Loucy (cell line): Measurements from ENCODE around the gene UQCR11.

Source experiments
- H2AFZ ChIP-seq: fragments of 200-600 bp; sonication (generic); 2 replicates; pipeline ENCODE4 v1.6.0; 2016; ENCODE audit warnings: antibody characterized with exemption, mild to moderate bottlenecking, low read length, moderate library complexity
- H3F3A ChIP-seq: fragments of 200-600 bp; 2 replicates; pipeline ENCODE4 v1.6.0; 2016; ENCODE audit warnings: antibody characterized with exemption, low read depth, mild to moderate bottlenecking
- H3K27me3 ChIP-seq: fragments of 200-600 bp; sonication (generic); 2 replicates; pipeline ENCODE4 v1.6.1; 2014; ENCODE audit warnings: low read length, mild to moderate bottlenecking; ENCODE audit not compliant: insufficient read depth, poor library complexity, severe bottlenecking
- H3K36me3 ChIP-seq: fragments of 200-600 bp; sonication (generic); 2 replicates; pipeline ENCODE4 v1.6.1; 2016; ENCODE audit warnings: low read length; ENCODE audit not compliant: insufficient read depth
- H3K4me1 ChIP-seq: fragments of 200-600 bp; sonication (generic); 2 replicates; pipeline ENCODE4 v1.5.1; 2014; ENCODE audit warnings: low read length, mild to moderate bottlenecking; ENCODE audit not compliant: insufficient read depth, poor library complexity, severe bottlenecking
- H3K4me2 ChIP-seq: fragments of 200-600 bp; sonication (generic); 2 replicates; pipeline ENCODE4 v1.6.0; 2014; ENCODE audit warnings: antibody characterized with exemption, low read length, low read depth, mild to moderate bottlenecking; ENCODE audit not compliant: poor library complexity, severe bottlenecking
- H3K4me3 ChIP-seq: fragments of 200-600 bp; sonication (generic); 2 replicates; pipeline ENCODE4 v1.5.1; 2014; ENCODE audit warnings: low read length, mild to moderate bottlenecking, mixed read lengths; ENCODE audit not compliant: poor library complexity, severe bottlenecking
- H3K79me2 ChIP-seq: fragments of 200-600 bp; sonication (generic); 2 replicates; pipeline ENCODE4 v1.6.1; 2014; ENCODE audit warnings: low read length; ENCODE audit not compliant: insufficient read depth
- H3K9ac ChIP-seq: fragments of 200-600 bp; sonication (generic); 2 replicates; pipeline ENCODE4 v1.6.0; 2014; ENCODE audit warnings: mild to moderate bottlenecking, low read depth, low read length, moderate library complexity; ENCODE audit not compliant: poor library complexity, severe bottlenecking
- H3K9me2 ChIP-seq: fragments of 200-600 bp; sonication (generic); replicated peaks from 2 replicates; pipeline ENCODE4 v1.6.1; 2016; ENCODE audit warnings: low read depth, low read length, mixed read lengths
- H3K9me3 ChIP-seq: fragments of 200-600 bp; sonication (generic); 2 replicates; pipeline ENCODE4 v1.6.1; 2014; ENCODE audit warnings: mild to moderate bottlenecking, antibody characterized with exemption, low read length, low read depth; ENCODE audit not compliant: insufficient read depth
- H4K20me1 ChIP-seq: fragments of 200-600 bp; sonication (generic); 2 replicates; pipeline ENCODE4 v1.6.0; 2014; ENCODE audit warnings: antibody characterized with exemption, low read length, mild to moderate bottlenecking; ENCODE audit not compliant: insufficient read depth, poor library complexity, severe bottlenecking
- CTCF ChIP-seq: fragments of 200-600 bp; sonication (generic); conservative IDR thresholded peaks from 2 replicates; pipeline ENCODE4 v1.5.1; 2014; ENCODE audit warnings: mild to moderate bottlenecking, antibody characterized with exemption, low read length
- EZH2phosphoT487 ChIP-seq: fragments of 200-600 bp; IDR thresholded peaks from 2 replicates; pipeline ENCODE4 v1.6.1; 2018; ENCODE audit warnings: antibody characterized with exemption, mild to moderate bottlenecking, moderate library complexity, borderline replicate concordance

Gene UQCR11

GRCh38 chr19:1621021-1621420 lies 15.8 kb upstream of the UQCR11 start:
- H2AFZ ChIP-seq = no peak overlapping the region
- no peaks in the 10 kb centered on the region for H3K27me3 ChIP-seq
- no peaks in the 10 kb centered on the region for H3K79me2 ChIP-seq
- H3K9me3 ChIP-seq = no peaks in the 10 kb centered on the region
- no peak overlapping the region for H3K4me3 ChIP-seq
- no peaks in the 10 kb centered on the region for H3F3A ChIP-seq
- H3K9me2 ChIP-seq = no peaks in the 10 kb centered on the region
- H4K20me1 ChIP-seq = peaks cover 10% of the 10 kb centered on the region
- no peaks in the 10 kb centered on the region for H3K4me1 ChIP-seq
- H3K36me3 ChIP-seq = peaks cover 90% of the 10 kb centered on the region; the same call in 1 of the 2 replicates
- TF ChIP-seq EZH2phosphoT487 = no peak
- TF ChIP-seq CTCF = no peak
- H3K9ac ChIP-seq = no peak overlapping the region
- no peak overlapping the region for H3K4me2 ChIP-seq

- Histone ChIP-seq H2AFZ (no peak overlapping the region), H3K9me2 (no peaks in the 10 kb centered on the region), H3K4me3 (no peak overlapping the region), H3K9me3 (no peaks in the 10 kb centered on the region), H3K27me3 (no peaks in the 10 kb centered on the region), H3K79me2 (no peaks in the 10 kb centered on the region), H3K36me3 (peaks cover 92% of the 10 kb centered on the region; the same call in 1 of the 2 replicates), H3K4me2 (no peak overlapping the region), H4K20me1 (peaks cover 10% of the 10 kb centered on the region), H3K4me1 (no peaks in the 10 kb centered on the region), H3F3A (no peaks in the 10 kb centered on the region), H3K9ac (no peak overlapping the region)
- TF ChIP-seq EZH2phosphoT487 = no peak
- TF ChIP-seq CTCF = no peak
Observed at GRCh38 chr19:1620502-1620901, 15.2 kb upstream of the UQCR11 start.

- Histone ChIP-seq H2AFZ (no peak overlapping the region), H3K9ac (no peak overlapping the region), H4K20me1 (peaks cover 10% of the 10 kb centered on the region), H3K36me3 (peaks cover 92% of the 10 kb centered on the region; the same call in 1 of the 2 replicates), H3K4me2 (no peak overlapping the region), H3K9me3 (no peaks in the 10 kb centered on the region), H3K9me2 (no peaks in the 10 kb centered on the region), H3K4me1 (no peaks in the 10 kb centered on the region), H3K27me3 (no peaks in the 10 kb centered on the region), H3F3A (no peaks in the 10 kb centered on the region), H3K79me2 (no peaks in the 10 kb centered on the region), H3K4me3 (no peak overlapping the region)
- TF ChIP-seq EZH2phosphoT487 = no peak
- no peak for TF ChIP-seq CTCF
Observed at GRCh38 chr19:1619703-1620102, 14.4 kb upstream of the UQCR11 start.
